GM12878 (cell line): ENCODE results near the gene VMAC. TPM values are rescaled to one million over a fixed set of nuclear protein-coding genes. Genes with fewer than 3 reads are reported as not detected.

ENCODE experiments used
- ATAC-seq: fragments of 200-7000 bp; cut with Tn5 transposase; 3 replicates; pipeline ENCODE4 v1.9.1; 2020; ENCODE audit warnings: mild to moderate bottlenecking, moderate library complexity
- BruUV-seq: library from RNA; stranded (reverse); fragments of 400-500 nt; replicated peaks from 2 replicates; lab custom pipeline; 2021; lab: Mats Ljungman, UMichigan
- CTCF ChIA-PET: fragments of 300-600 bp; sonication (Branson Sonifier 250); formaldehyde crosslinking; extraction: SDS; loops from one replicate; lab custom pipeline; 2021; ENCODE audit warnings: inconsistent platforms; lab: Yijun Ruan, JAX
- POLR2A ChIA-PET: fragments of 350-600 bp; formaldehyde crosslinking; extraction: SDS; loops from one replicate; lab custom pipeline; 2021; ENCODE audit warnings: inconsistent platforms; lab: Charles Lee
- RAD21 ChIA-PET: fragments of 300-600 bp; sonication (Branson Sonifier 250); formaldehyde crosslinking; loops from one replicate; lab custom pipeline; 2023; ENCODE audit warnings: antibody characterized with exemption; ENCODE audit not compliant: unreplicated experiment; lab: Charles Lee
- SMC1A ChIA-PET: fragments of 300-600 bp; sonication (Branson Sonifier 250); formaldehyde crosslinking; loops from one replicate; lab custom pipeline; 2023; ENCODE audit not compliant: unreplicated experiment, uncharacterized antibody; lab: Charles Lee
- DNase-seq: peaks from one replicate; pipeline ENCODE4 v3.0.0-alpha.2; 2011; ENCODE audit warnings: low read depth, low spot score
- FAIRE-seq: peaks from 3 replicates; lab custom pipeline; 2011; peaks lifted over from hg19 to GRCh38; lab: Jason Lieb, UNC
- H2AFZ ChIP-seq: 2 replicates; pipeline ENCODE4 v1.6.0; 2011; ENCODE audit warnings: low read depth, low read length, control low read depth; ENCODE audit not compliant: control insufficient read depth
- H3K27ac ChIP-seq: 2 replicates; pipeline ENCODE4 v1.5.1; 2011; ENCODE audit warnings: control low read depth; ENCODE audit not compliant: control insufficient read depth, insufficient read depth
- H3K27me3 ChIP-seq, 2 experiments: replicated peaks in 1 of 2; 2 replicates each; pipeline versions ENCODE4 v1.6.0 to v1.6.1; 2011; ENCODE audit warnings: low read length in 1 of 2; ENCODE audit not compliant: control insufficient read depth in 2 of 2, insufficient read depth in 2 of 2
- H3K36me3 ChIP-seq, 2 experiments: 2 replicates each; pipeline ENCODE4 v1.5.1; 2011; ENCODE audit warnings: low read length in 1 of 2; ENCODE audit not compliant: control insufficient read depth in 2 of 2, insufficient read depth in 2 of 2
- H3K4me1 ChIP-seq: 2 replicates; pipeline ENCODE4 v1.6.1; 2011; ENCODE audit warnings: mild to moderate bottlenecking, low read length, moderate library complexity, mixed read lengths; ENCODE audit not compliant: control insufficient read depth, insufficient read depth
- H3K4me2 ChIP-seq: 2 replicates; pipeline ENCODE4 v1.6.0; 2011; ENCODE audit warnings: control low read depth; ENCODE audit not compliant: control insufficient read depth, insufficient read depth
- H3K4me3 ChIP-seq: fragments of 200-600 bp; sonication (generic); 2 replicates; pipeline ENCODE4 v1.5.1; 2016
- H3K79me2 ChIP-seq: 2 replicates; pipeline ENCODE4 v1.6.0; 2011; ENCODE audit warnings: low read length; ENCODE audit not compliant: control insufficient read depth, insufficient read depth
- H3K9ac ChIP-seq: 2 replicates; pipeline ENCODE4 v1.8.0; 2011; ENCODE audit warnings: low read length, control low read depth, mixed read lengths; ENCODE audit not compliant: control insufficient read depth, insufficient read depth
- H3K9me3 ChIP-seq: replicated peaks from 3 replicates; pipeline ENCODE4 v1.5.1; 2011; ENCODE audit warnings: mild to moderate bottlenecking, low read length; ENCODE audit not compliant: control insufficient read depth, insufficient read depth
- H4K20me1 ChIP-seq: 2 replicates; pipeline ENCODE4 v1.6.0; 2011; ENCODE audit not compliant: control insufficient read depth, insufficient read depth
- HDAC2 ChIP-seq: fragments of 200-600 bp; sonication (generic); IDR thresholded peaks from 2 replicates; pipeline ENCODE4 v1.6.1; 2017
- MEF2A ChIP-seq: IDR thresholded peaks from 2 replicates; pipeline ENCODE4 v1.6.1; 2011; ENCODE audit warnings: low read depth, mild to moderate bottlenecking, low read length, moderate library complexity; ENCODE audit not compliant: insufficient read depth
- MTA2 ChIP-seq: fragments of 450-650 bp; IDR thresholded peaks from 2 replicates; pipeline ENCODE4 v1.6.1; 2016; ENCODE audit warnings: low read depth, mild to moderate bottlenecking, moderate library complexity
- NFYA ChIP-seq: IDR thresholded peaks from 2 replicates; pipeline ENCODE4 v1.6.1; 2011; ENCODE audit warnings: low read depth, mild to moderate bottlenecking, low read length, improper control_type of control experiment, borderline replicate concordance
- NR2C2 ChIP-seq: IDR thresholded peaks from 2 replicates; pipeline ENCODE4 v1.6.1; 2011; ENCODE audit warnings: borderline replicate concordance, low read depth; ENCODE audit not compliant: control insufficient read depth, insufficient read length
- NR2F1 ChIP-seq: fragments of 450-650 bp; conservative IDR thresholded peaks from 2 replicates; pipeline ENCODE4 v1.6.1; 2017; ENCODE audit warnings: mild to moderate bottlenecking
- RAD21 ChIP-seq: IDR thresholded peaks from 2 replicates; pipeline ENCODE4 v1.6.1; 2011; ENCODE audit warnings: mild to moderate bottlenecking, low read depth, low read length, moderate library complexity; ENCODE audit not compliant: insufficient read depth
- SIN3A ChIP-seq: IDR thresholded peaks from 2 replicates; pipeline ENCODE4 v1.6.1; 2012; ENCODE audit warnings: low read depth, low read length, improper control_type of control experiment
- WGBS: methylation state at CpG from one replicate; pipeline ENCODE4 v1.1.6; 2016; ENCODE audit warnings: low lambda C conversion rate; ENCODE audit not compliant: insufficient replicate concordance, insufficient coverage; ENCODE audit errors: missing lambda C conversion rate; 5-methylcytosine and 5-hydroxymethylcytosine counted together
- in situ Hi-C: fragments of 300-500 bp; cut with MboI; formaldehyde crosslinking; loops from 9 replicates; pipeline ENCODE4 v1.14.3; 2018; ENCODE audit warnings: mixed read lengths
- intact Hi-C: fragments of 100-400 bp; cut with micrococcal nuclease; formaldehyde crosslinking; loops from one replicate; pipeline ENCODE4 v1.14.2; 2022; ENCODE audit not compliant: unreplicated experiment
- polyA plus RNA-seq, 11 experiments: library from polyadenylated mRNA; depleted of rRNA in 4 of 11; unstranded in 6 of 11; stranded (reverse) in 5 of 11; fragments of >200 nt; fragmentation: Nextera tagmentation in 4 of 11; fragmentation: Illumina TruSeq in 1 of 11; extraction: Ambion mirVana in 4 of 11; extraction: Trizol in 1 of 11; gene quantifications; 1 replicate in 1 of 11; 2 replicates in 10 of 11; pipeline versions ENCODE4 v1.2.1 to v1.2.3, GENCODE V29; 2011 to 2016; ENCODE audit warnings: inconsistent platforms in 2 of 11, missing spikeins in 2 of 11, low read depth in 1 of 11
- total RNA-seq, 4 experiments: library from RNA; depleted of rRNA in 3 of 4; stranded (reverse); fragments of >200 nt in 3 of 4; fragmentation: Illumina TruSeq in 1 of 4; extraction: Trizol in 1 of 4; gene quantifications; 2 replicates each; pipeline versions ENCODE4 v1.2.1 to v1.2.3, GENCODE V29; 2013 to 2021
- TF ChIP-seq, protein P1 (sequence below): fragments of 450-650 bp; IDR thresholded peaks from 2 replicates; pipeline ENCODE4 v1.6.1; 2016; ENCODE audit warnings: mild to moderate bottlenecking
- TF ChIP-seq, protein P2 (sequence below): IDR thresholded peaks from 2 replicates; pipeline ENCODE4 v1.6.1; 2012; ENCODE audit warnings: mild to moderate bottlenecking, low read depth, low read length
- TF ChIP-seq, protein P3 (sequence below): fragments of 450-650 bp; IDR thresholded peaks from 2 replicates; pipeline ENCODE4 v1.6.1; 2017; ENCODE audit warnings: antibody characterized with exemption, mild to moderate bottlenecking, moderate library complexity

VMAC gene
- total and polyA plus RNA-seq, 10 of the 15 experiments (the other 5 are each of a cell fraction or from before 2014, with no cell fraction given): 0.18 to 6.8 (median 1.8) TPM

DNA sequence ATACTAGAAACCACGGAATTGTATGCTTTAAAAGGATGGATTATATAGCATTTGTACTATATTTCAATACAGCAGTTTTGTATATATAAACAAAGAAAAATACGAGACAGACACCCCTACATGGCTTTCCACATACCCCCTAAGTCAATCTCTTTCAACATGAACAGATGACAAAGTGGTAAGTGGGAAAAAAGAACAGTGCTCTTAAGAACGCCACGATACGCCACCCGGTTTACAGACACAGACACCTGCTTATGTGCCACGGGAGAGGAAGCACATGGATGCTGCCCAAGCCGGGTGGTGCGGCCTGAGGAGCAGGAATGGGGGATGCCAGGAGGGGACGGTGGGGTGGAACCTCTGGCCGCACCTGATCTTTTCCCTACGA lies 17.5 kb downstream of the VMAC start (continued):
- TF ChIP-seq, protein P1, sequence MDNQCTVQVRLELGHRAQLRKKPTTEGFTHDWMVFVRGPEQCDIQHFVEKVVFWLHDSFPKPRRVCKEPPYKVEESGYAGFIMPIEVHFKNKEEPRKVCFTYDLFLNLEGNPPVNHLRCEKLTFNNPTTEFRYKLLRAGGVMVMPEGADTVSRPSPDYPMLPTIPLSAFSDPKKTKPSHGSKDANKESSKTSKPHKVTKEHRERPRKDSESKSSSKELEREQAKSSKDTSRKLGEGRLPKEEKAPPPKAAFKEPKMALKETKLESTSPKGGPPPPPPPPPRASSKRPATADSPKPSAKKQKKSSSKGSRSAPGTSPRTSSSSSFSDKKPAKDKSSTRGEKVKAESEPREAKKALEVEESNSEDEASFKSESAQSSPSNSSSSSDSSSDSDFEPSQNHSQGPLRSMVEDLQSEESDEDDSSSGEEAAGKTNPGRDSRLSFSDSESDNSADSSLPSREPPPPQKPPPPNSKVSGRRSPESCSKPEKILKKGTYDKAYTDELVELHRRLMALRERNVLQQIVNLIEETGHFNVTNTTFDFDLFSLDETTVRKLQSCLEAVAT: no peak
- no peak for TF ChIP-seq HDAC2

DNA sequence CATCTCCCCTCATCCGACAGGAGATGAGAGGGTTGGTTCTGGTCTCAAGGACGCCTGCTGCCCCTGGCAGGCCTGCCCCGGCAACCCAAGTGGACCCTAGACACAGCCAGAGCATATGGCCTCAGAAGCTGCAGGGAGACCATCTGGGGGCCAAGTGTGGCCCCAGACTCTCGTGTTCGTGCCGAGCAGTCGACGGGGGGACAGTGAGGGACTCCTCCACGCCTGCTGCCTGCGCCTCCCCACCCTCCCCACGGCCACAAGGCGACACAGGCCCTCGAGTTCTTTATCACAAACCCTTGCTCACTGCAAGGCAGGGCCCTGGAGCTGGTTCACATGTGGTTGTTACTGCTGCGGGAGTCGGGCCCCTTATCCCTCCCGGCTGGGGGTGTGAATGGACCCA lies 18.7 kb downstream of the VMAC start:
- intact Hi-C loops: no loop called here
- peaks cover 13% of the 10 kb centered on the region for H3K4me1 ChIP-seq
- H3K79me2 ChIP-seq: no peaks in the 10 kb centered on the region
- no TSS peak for BruUV-seq
- in situ Hi-C loops: no loop called here
- no peak overlapping the region for H3K4me2 ChIP-seq
- no peak for TF ChIP-seq SIN3A
- no peak for TF ChIP-seq MTA2
- TF ChIP-seq, protein P2, sequence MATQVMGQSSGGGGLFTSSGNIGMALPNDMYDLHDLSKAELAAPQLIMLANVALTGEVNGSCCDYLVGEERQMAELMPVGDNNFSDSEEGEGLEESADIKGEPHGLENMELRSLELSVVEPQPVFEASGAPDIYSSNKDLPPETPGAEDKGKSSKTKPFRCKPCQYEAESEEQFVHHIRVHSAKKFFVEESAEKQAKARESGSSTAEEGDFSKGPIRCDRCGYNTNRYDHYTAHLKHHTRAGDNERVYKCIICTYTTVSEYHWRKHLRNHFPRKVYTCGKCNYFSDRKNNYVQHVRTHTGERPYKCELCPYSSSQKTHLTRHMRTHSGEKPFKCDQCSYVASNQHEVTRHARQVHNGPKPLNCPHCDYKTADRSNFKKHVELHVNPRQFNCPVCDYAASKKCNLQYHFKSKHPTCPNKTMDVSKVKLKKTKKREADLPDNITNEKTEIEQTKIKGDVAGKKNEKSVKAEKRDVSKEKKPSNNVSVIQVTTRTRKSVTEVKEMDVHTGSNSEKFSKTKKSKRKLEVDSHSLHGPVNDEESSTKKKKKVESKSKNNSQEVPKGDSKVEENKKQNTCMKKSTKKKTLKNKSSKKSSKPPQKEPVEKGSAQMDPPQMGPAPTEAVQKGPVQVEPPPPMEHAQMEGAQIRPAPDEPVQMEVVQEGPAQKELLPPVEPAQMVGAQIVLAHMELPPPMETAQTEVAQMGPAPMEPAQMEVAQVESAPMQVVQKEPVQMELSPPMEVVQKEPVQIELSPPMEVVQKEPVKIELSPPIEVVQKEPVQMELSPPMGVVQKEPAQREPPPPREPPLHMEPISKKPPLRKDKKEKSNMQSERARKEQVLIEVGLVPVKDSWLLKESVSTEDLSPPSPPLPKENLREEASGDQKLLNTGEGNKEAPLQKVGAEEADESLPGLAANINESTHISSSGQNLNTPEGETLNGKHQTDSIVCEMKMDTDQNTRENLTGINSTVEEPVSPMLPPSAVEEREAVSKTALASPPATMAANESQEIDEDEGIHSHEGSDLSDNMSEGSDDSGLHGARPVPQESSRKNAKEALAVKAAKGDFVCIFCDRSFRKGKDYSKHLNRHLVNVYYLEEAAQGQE: no peak
- TF ChIP-seq NR2F1: no peak
- TF ChIP-seq NR2C2: no peak
- TF ChIP-seq MEF2A: no peak
- TF ChIP-seq RAD21: no peak
- TF ChIP-seq, protein P3, sequence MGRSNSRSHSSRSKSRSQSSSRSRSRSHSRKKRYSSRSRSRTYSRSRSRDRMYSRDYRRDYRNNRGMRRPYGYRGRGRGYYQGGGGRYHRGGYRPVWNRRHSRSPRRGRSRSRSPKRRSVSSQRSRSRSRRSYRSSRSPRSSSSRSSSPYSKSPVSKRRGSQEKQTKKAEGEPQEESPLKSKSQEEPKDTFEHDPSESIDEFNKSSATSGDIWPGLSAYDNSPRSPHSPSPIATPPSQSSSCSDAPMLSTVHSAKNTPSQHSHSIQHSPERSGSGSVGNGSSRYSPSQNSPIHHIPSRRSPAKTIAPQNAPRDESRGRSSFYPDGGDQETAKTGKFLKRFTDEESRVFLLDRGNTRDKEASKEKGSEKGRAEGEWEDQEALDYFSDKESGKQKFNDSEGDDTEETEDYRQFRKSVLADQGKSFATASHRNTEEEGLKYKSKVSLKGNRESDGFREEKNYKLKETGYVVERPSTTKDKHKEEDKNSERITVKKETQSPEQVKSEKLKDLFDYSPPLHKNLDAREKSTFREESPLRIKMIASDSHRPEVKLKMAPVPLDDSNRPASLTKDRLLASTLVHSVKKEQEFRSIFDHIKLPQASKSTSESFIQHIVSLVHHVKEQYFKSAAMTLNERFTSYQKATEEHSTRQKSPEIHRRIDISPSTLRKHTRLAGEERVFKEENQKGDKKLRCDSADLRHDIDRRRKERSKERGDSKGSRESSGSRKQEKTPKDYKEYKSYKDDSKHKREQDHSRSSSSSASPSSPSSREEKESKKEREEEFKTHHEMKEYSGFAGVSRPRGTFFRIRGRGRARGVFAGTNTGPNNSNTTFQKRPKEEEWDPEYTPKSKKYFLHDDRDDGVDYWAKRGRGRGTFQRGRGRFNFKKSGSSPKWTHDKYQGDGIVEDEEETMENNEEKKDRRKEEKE: no peak
- no peak for TF ChIP-seq NFYA
- 96% methylated on average over 14 of the region's 16 CpGs for WGBS
- H3K27me3 ChIP-seq: no peaks in the 10 kb centered on the region
- peaks cover 23 to 52% of the 10 kb centered on the region in 2 experiments for H3K36me3 ChIP-seq
- H2AFZ ChIP-seq: no peak overlapping the region
- FAIRE-seq: no peak
- H4K20me1 ChIP-seq: no peaks in the 10 kb centered on the region
- no peaks in the 10 kb centered on the region for H3K9me3 ChIP-seq
- no peak overlapping the region for H3K4me3 ChIP-seq
- no peak for DNase-seq
- no peak overlapping the region for H3K9ac ChIP-seq
- no peak for ATAC-seq
- ChIA-PET POLR2A (no interaction called here), CTCF (no interaction called here), SMC1A (no interaction called here), RAD21 (no interaction called here)
- H3K27ac ChIP-seq: no peak overlapping the region
